SK-N-SH (cell line): Measurements from ENCODE around the gene PRKCA. TPM values are rescaled to one million over a fixed set of nuclear protein-coding genes. Genes with fewer than 3 reads are reported as not detected.

Experiments
- CTCF ChIA-PET: fragments of 300-600, 350-600 bp; formaldehyde crosslinking; extraction: SDS; loops from one replicate; lab custom pipeline; 2021; lab: Yijun Ruan, JAX
- POLR2A ChIA-PET: fragments of 350-600 bp; sonication (Branson Sonifier 250); formaldehyde crosslinking; extraction: SDS; loops from one replicate; lab custom pipeline; 2020; ENCODE audit warnings: antibody characterized with exemption, inconsistent platforms; lab: Yijun Ruan, JAX
- DNase-seq: peaks from one replicate; pipeline ENCODE4 v3.0.0; 2012
- H2AFZ ChIP-seq: fragments of 200-600 bp; sonication (generic); 2 replicates; pipeline ENCODE4 v1.8.1; 2016; ENCODE audit warnings: antibody characterized with exemption, mild to moderate bottlenecking, low read depth
- H3F3A ChIP-seq: fragments of 200-600 bp; sonication (generic); replicated peaks from 2 replicates; pipeline ENCODE3; 2016; ENCODE audit warnings: antibody characterized with exemption, mild to moderate bottlenecking; ENCODE audit not compliant: insufficient read depth
- H3K27ac ChIP-seq, 2 experiments: fragments of 200-500 bp in 1 of 2; fragments of 200-600 bp in 1 of 2; sonication (Bioruptor generic) in 1 of 2; sonication (generic), shearing (Covaris generic) in 1 of 2; 2 replicates each; pipeline versions ENCODE4 v1.5.1 to v1.6.1; 2014 to 2016; ENCODE audit warnings: low read depth in 2 of 2, inconsistent platforms in 1 of 2, low read length in 1 of 2, mild to moderate bottlenecking in 1 of 2, mixed read lengths in 1 of 2
- H3K27me3 ChIP-seq: fragments of 200-600 bp; sonication (generic), shearing (Covaris generic); 2 replicates; pipeline ENCODE4 v1.6.1; 2016; ENCODE audit warnings: mixed run types; ENCODE audit not compliant: insufficient read depth
- H3K36me3 ChIP-seq, 2 experiments: fragments of 200-500 bp in 1 of 2; fragments of 200-600 bp in 1 of 2; sonication (Bioruptor generic) in 1 of 2; sonication (generic) in 1 of 2; replicated peaks in 1 of 2; 2 replicates each; pipeline versions ENCODE3 to v1.5.1; 2014 to 2016; ENCODE audit warnings: low read length in 1 of 2, mild to moderate bottlenecking in 1 of 2; ENCODE audit not compliant: insufficient read depth in 2 of 2, control insufficient read depth in 1 of 2
- H3K4me1 ChIP-seq, 2 experiments: fragments of 200-500 bp in 1 of 2; fragments of 200-600 bp in 1 of 2; sonication (Bioruptor generic) in 1 of 2; sonication (generic), shearing (Covaris generic) in 1 of 2; 2 replicates each; pipeline versions ENCODE4 v1.5.1 to v1.6.1; 2014 to 2016; ENCODE audit warnings: low read depth in 1 of 2, low read length in 1 of 2, mixed run types in 1 of 2; ENCODE audit not compliant: insufficient read depth in 2 of 2, control insufficient read depth in 1 of 2
- H3K4me2 ChIP-seq: fragments of 200-600 bp; sonication (generic), shearing (Covaris generic); 2 replicates; pipeline ENCODE4 v1.6.1; 2017; ENCODE audit warnings: mixed run types
- H3K4me3 ChIP-seq, 2 experiments: fragments of 200-500 bp in 1 of 2; fragments of 200-600 bp in 1 of 2; sonication (Bioruptor generic) in 1 of 2; sonication (generic), shearing (Covaris generic) in 1 of 2; 2 replicates each; pipeline versions ENCODE4 v1.5.1 to v1.8.1; 2014 to 2016; ENCODE audit warnings: low read depth in 2 of 2, inconsistent platforms in 1 of 2, low read length in 1 of 2, mild to moderate bottlenecking in 1 of 2, mixed read lengths in 1 of 2, moderate library complexity in 1 of 2
- H3K79me2 ChIP-seq: fragments of 200-600 bp; sonication (generic); 2 replicates; pipeline ENCODE4 v1.8.1; 2017; ENCODE audit warnings: mild to moderate bottlenecking; ENCODE audit not compliant: insufficient read depth
- H3K9ac ChIP-seq: fragments of 200-600 bp; sonication (generic); 2 replicates; pipeline ENCODE4 v1.6.1; 2017; ENCODE audit warnings: mixed run types
- H3K9me2 ChIP-seq: fragments of 200-600 bp; sonication (generic); 2 replicates; pipeline ENCODE4 v1.6.1; 2017; ENCODE audit warnings: mixed run types
- H3K9me3 ChIP-seq: fragments of 200-600 bp; sonication (generic); 2 replicates; pipeline ENCODE4 v1.6.1; 2017; ENCODE audit warnings: mixed run types, mild to moderate bottlenecking, moderate library complexity
- H4K20me1 ChIP-seq: fragments of 200-600 bp; sonication (generic); 2 replicates; pipeline ENCODE4 v1.6.1; 2017; ENCODE audit warnings: mild to moderate bottlenecking, mixed run types; ENCODE audit not compliant: insufficient read depth
- CHD2 ChIP-seq: fragments of 150-350 bp; IDR thresholded peaks from 2 replicates; pipeline ENCODE4 v1.6.1; 2018; ENCODE audit warnings: low read length; ENCODE audit not compliant: partially characterized antibody
- EZH2phosphoT487 ChIP-seq: fragments of 200-600 bp; sonication (generic); IDR thresholded peaks from 2 replicates; pipeline ENCODE4 v1.6.1; 2017; ENCODE audit warnings: low read depth, mixed run types, mild to moderate bottlenecking, antibody characterized with exemption, moderate library complexity, borderline replicate concordance
- FOSL2 ChIP-seq: IDR thresholded peaks from 2 replicates; pipeline ENCODE4 v1.4.0; 2012; ENCODE audit warnings: low read depth, mild to moderate bottlenecking, moderate library complexity, borderline replicate concordance
- FOXM1 ChIP-seq: IDR thresholded peaks from 2 replicates; pipeline ENCODE4 v1.4.0; 2012; ENCODE audit warnings: low read depth, mild to moderate bottlenecking
- GABPA ChIP-seq: IDR thresholded peaks from 2 replicates; pipeline ENCODE4 v1.4.0; 2012; ENCODE audit warnings: low read depth, mild to moderate bottlenecking
- GATA2 ChIP-seq: sonication (generic); formaldehyde crosslinking; IDR thresholded peaks from 2 replicates; pipeline ENCODE4 v1.5.0; 2020; ENCODE audit warnings: mild to moderate bottlenecking, missing genetic modification reagents
- JUND ChIP-seq: IDR thresholded peaks from 2 replicates; pipeline ENCODE4 v1.4.0; 2012
- MEF2A ChIP-seq: IDR thresholded peaks from 2 replicates; pipeline ENCODE4 v1.4.0; 2012; ENCODE audit warnings: low read depth, borderline replicate concordance
- MXI1 ChIP-seq: IDR thresholded peaks from 2 replicates; pipeline ENCODE4 v1.6.1; 2012; ENCODE audit warnings: mild to moderate bottlenecking, low read depth, low read length, improper control_type of control experiment
- NFIC ChIP-seq: IDR thresholded peaks from 2 replicates; pipeline ENCODE4 v1.4.0; 2012; ENCODE audit warnings: borderline replicate concordance
- NRF1 ChIP-seq: IDR thresholded peaks from 2 replicates; pipeline ENCODE4 v1.6.1; 2012; ENCODE audit warnings: low read depth, mild to moderate bottlenecking, low read length
- POLR2AphosphoS5 ChIP-seq: IDR thresholded peaks from 2 replicates; pipeline ENCODE4 v1.6.1; 2012; ENCODE audit warnings: low read depth, low read length
- RAD21 ChIP-seq: IDR thresholded peaks from 2 replicates; pipeline ENCODE4 v1.6.1; 2012; ENCODE audit warnings: mild to moderate bottlenecking, low read length
- RCOR1 ChIP-seq: fragments of 150-350 bp; IDR thresholded peaks from 2 replicates; pipeline ENCODE4 v1.6.1; 2017; ENCODE audit warnings: antibody characterized with exemption, low read length
- RXRA ChIP-seq: IDR thresholded peaks from 2 replicates; pipeline ENCODE4 v1.4.0; 2012; ENCODE audit warnings: low read depth, mild to moderate bottlenecking, borderline replicate concordance
- SIN3A ChIP-seq: IDR thresholded peaks from 2 replicates; pipeline ENCODE4 v1.6.1; 2012; ENCODE audit warnings: low read depth, mild to moderate bottlenecking, low read length, moderate library complexity, borderline replicate concordance
- TAF1 ChIP-seq: IDR thresholded peaks from 2 replicates; pipeline ENCODE4 v1.6.1; 2012; ENCODE audit warnings: low read depth, mild to moderate bottlenecking, low read length, moderate library complexity, borderline replicate concordance
- TCF12 ChIP-seq: IDR thresholded peaks from 2 replicates; pipeline ENCODE4 v1.4.0; 2012
- YY1 ChIP-seq: IDR thresholded peaks from 2 replicates; pipeline ENCODE4 v1.4.0; 2012; ENCODE audit warnings: low read depth, mild to moderate bottlenecking
- WGBS: methylation state at CpG from one replicate; pipeline ENCODE4 v1.1.6; 2017; ENCODE audit warnings: low lambda C conversion rate; 5-methylcytosine and 5-hydroxymethylcytosine counted together
- polyA plus RNA-seq, 3 experiments: library from polyadenylated mRNA; depleted of rRNA; stranded (reverse); fragments of >200 nt; gene quantifications; 2 replicates each; pipeline ENCODE4 v1.2.3, GENCODE V29; 2012
- TF ChIP-seq, protein P1 (sequence below): IDR thresholded peaks from 2 replicates; pipeline ENCODE4; 2012
- TF ChIP-seq, protein P2 (sequence below): IDR thresholded peaks from 2 replicates; pipeline ENCODE4 v1.6.1; 2012; ENCODE audit warnings: mild to moderate bottlenecking, low read depth, low read length, moderate library complexity
- TF ChIP-seq, protein P3 (sequence below): IDR thresholded peaks from 2 replicates; pipeline ENCODE4 v1.4.0; 2012; ENCODE audit warnings: low read depth, borderline replicate concordance
- TF ChIP-seq, protein P4 (sequence below): IDR thresholded peaks from 2 replicates; pipeline ENCODE4 v1.4.0; 2012; ENCODE audit warnings: low read depth

PRKCA gene
- polyA plus RNA-seq, 1 of the 3 experiments (the other 2 are of a cell fraction) = 108 TPM

DNA sequence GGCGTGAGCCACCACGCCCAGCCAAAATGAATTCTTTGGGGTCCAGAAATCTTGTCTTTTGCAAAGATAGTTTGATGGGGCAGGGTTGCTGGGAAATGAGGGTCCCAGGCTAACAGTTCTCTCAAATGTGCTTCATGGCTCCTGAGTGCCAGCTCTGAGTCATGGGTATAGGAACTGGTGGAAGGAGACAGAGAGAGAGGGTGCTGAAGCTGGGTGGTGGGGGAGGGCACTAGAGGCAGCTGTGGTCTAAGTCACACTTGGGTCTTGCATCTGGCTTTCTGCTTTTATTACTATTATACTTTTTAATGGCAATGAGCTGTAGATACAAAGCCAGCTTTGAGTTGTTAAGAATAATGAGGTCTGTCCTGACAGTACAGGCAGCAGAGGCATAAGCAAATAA lies 54.6 kb downstream of the PRKCA start:
- 93% methylated on average over 2 of the region's 2 CpGs for WGBS
- peaks cover 60% of the 10 kb centered on the region for H3F3A ChIP-seq
- peak overlapping the region in 1 of 2 experiments; percentile 18; a peak in 1 of 4 replicates for H3K27ac ChIP-seq
- no peaks in the 10 kb centered on the region for H3K9me2 ChIP-seq
- H3K4me3 ChIP-seq = no peak overlapping the region
- no peaks in the 10 kb centered on the region for H3K9me3 ChIP-seq
- peaks cover 0 to 35% of the 10 kb centered on the region in 2 experiments for H3K36me3 ChIP-seq
- H3K79me2 ChIP-seq = peaks cover 96% of the 10 kb centered on the region
- peaks cover 18 to 66% of the 10 kb centered on the region in 2 experiments for H3K4me1 ChIP-seq
- H3K27me3 ChIP-seq = no peaks in the 10 kb centered on the region
- DNase-seq = no peak
- CTCF ChIA-PET = interaction anchor here (1.2 kb wide), 1 partner anchor 12 kb away, joined by 4 read pairs; no protein-coding TSS in a partner anchor
- H4K20me1 ChIP-seq = peaks cover 78% of the 10 kb centered on the region
- no peak overlapping the region for H2AFZ ChIP-seq
- POLR2A ChIA-PET = no interaction called here
- no peak overlapping the region for H3K9ac ChIP-seq
- TF ChIP-seq MEF2A = no peak
- TF ChIP-seq, protein P1, sequence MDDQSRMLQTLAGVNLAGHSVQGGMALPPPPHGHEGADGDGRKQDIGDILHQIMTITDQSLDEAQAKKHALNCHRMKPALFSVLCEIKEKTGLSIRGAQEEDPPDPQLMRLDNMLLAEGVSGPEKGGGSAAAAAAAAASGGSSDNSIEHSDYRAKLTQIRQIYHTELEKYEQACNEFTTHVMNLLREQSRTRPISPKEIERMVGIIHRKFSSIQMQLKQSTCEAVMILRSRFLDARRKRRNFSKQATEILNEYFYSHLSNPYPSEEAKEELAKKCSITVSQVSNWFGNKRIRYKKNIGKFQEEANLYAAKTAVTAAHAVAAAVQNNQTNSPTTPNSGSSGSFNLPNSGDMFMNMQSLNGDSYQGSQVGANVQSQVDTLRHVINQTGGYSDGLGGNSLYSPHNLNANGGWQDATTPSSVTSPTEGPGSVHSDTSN = no peak
- no peak for TF ChIP-seq SIN3A
- TF ChIP-seq TCF12 = peak; percentile 51; the same call in 1 of the 2 replicates
- peak; percentile 39; the same call in 1 of the 2 replicates for TF ChIP-seq JUND
- no peak for TF ChIP-seq TAF1
- TF ChIP-seq GATA2 (CRISPR knock-in tag) = no peak
- TF ChIP-seq, protein P2, sequence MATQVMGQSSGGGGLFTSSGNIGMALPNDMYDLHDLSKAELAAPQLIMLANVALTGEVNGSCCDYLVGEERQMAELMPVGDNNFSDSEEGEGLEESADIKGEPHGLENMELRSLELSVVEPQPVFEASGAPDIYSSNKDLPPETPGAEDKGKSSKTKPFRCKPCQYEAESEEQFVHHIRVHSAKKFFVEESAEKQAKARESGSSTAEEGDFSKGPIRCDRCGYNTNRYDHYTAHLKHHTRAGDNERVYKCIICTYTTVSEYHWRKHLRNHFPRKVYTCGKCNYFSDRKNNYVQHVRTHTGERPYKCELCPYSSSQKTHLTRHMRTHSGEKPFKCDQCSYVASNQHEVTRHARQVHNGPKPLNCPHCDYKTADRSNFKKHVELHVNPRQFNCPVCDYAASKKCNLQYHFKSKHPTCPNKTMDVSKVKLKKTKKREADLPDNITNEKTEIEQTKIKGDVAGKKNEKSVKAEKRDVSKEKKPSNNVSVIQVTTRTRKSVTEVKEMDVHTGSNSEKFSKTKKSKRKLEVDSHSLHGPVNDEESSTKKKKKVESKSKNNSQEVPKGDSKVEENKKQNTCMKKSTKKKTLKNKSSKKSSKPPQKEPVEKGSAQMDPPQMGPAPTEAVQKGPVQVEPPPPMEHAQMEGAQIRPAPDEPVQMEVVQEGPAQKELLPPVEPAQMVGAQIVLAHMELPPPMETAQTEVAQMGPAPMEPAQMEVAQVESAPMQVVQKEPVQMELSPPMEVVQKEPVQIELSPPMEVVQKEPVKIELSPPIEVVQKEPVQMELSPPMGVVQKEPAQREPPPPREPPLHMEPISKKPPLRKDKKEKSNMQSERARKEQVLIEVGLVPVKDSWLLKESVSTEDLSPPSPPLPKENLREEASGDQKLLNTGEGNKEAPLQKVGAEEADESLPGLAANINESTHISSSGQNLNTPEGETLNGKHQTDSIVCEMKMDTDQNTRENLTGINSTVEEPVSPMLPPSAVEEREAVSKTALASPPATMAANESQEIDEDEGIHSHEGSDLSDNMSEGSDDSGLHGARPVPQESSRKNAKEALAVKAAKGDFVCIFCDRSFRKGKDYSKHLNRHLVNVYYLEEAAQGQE = peak; percentile 35; the same call in 1 of the 2 replicates
- TF ChIP-seq RXRA = no peak
- peak; percentile 31; the same call in 1 of the 2 replicates for TF ChIP-seq POLR2AphosphoS5
- no peak for TF ChIP-seq MXI1
- TF ChIP-seq RCOR1 = no peak
- TF ChIP-seq, protein P3, sequence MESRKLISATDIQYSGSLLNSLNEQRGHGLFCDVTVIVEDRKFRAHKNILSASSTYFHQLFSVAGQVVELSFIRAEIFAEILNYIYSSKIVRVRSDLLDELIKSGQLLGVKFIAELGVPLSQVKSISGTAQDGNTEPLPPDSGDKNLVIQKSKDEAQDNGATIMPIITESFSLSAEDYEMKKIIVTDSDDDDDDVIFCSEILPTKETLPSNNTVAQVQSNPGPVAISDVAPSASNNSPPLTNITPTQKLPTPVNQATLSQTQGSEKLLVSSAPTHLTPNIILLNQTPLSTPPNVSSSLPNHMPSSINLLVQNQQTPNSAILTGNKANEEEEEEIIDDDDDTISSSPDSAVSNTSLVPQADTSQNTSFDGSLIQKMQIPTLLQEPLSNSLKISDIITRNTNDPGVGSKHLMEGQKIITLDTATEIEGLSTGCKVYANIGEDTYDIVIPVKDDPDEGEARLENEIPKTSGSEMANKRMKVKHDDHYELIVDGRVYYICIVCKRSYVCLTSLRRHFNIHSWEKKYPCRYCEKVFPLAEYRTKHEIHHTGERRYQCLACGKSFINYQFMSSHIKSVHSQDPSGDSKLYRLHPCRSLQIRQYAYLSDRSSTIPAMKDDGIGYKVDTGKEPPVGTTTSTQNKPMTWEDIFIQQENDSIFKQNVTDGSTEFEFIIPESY = no peak
- no peak for TF ChIP-seq EZH2phosphoT487
- no peak for TF ChIP-seq YY1
- TF ChIP-seq NFIC = no peak
- no peak for TF ChIP-seq RAD21
- no peak for TF ChIP-seq FOXM1
- TF ChIP-seq CHD2 = no peak
- no peak for TF ChIP-seq NRF1
- TF ChIP-seq, protein P4, sequence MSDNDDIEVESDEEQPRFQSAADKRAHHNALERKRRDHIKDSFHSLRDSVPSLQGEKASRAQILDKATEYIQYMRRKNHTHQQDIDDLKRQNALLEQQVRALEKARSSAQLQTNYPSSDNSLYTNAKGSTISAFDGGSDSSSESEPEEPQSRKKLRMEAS = no peak
- peak; percentile 52; the same call in 1 of the 2 replicates for TF ChIP-seq FOSL2
- no peak for TF ChIP-seq GABPA
- H3K4me2 ChIP-seq = peak overlapping the region; percentile 18; the same call in 1 of the 2 replicates
